Measurements from ENCODE around the gene MCCC2. TPM values are rescaled to one million over a fixed set of nuclear protein-coding genes. Genes with fewer than 3 reads are reported as not detected.

MCCC2 gene
- total RNA-seq, 2 experiments from 2014 or later, result 34.7 to 61.2 TPM

DNA sequence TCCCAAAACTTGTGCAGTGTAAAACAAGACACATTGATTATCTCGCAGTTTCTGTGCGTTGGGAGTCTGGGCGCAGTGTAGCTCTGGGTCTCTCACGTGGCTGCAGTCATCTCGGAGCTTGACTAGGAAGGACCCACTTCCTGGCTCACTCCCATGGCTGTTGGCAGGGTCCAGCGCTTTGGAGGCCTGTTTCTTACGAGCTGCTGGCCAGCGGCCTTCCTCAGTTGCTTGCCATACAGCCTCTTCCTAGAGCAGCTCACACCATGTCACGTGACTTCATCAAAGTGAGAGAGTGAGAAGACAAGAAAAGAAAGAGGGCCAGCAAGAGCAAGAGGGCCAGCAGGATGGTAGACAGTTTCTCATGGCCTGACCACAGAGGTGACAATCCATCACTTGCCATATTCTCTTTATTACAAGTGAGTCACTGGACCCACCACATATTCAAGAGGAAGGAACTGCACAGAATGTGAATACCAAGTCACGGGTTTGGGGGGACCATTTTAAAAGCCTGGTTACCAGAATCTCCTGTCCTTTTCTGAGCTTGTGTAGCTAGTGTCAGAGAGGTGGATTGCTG is 36.2 kb downstream of the MCCC2 start:
- no peak for TF ChIP-seq EZH2phosphoT487 (IDR thresholded peaks at IDR 0.05; ENCODE audit: borderline replicate concordance, low read depth, low read length)
- TF ChIP-seq, protein P1, sequence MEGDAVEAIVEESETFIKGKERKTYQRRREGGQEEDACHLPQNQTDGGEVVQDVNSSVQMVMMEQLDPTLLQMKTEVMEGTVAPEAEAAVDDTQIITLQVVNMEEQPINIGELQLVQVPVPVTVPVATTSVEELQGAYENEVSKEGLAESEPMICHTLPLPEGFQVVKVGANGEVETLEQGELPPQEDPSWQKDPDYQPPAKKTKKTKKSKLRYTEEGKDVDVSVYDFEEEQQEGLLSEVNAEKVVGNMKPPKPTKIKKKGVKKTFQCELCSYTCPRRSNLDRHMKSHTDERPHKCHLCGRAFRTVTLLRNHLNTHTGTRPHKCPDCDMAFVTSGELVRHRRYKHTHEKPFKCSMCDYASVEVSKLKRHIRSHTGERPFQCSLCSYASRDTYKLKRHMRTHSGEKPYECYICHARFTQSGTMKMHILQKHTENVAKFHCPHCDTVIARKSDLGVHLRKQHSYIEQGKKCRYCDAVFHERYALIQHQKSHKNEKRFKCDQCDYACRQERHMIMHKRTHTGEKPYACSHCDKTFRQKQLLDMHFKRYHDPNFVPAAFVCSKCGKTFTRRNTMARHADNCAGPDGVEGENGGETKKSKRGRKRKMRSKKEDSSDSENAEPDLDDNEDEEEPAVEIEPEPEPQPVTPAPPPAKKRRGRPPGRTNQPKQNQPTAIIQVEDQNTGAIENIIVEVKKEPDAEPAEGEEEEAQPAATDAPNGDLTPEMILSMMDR (conservative IDR thresholded peaks at IDR 0.05; ENCODE audit: low read length), result no peak
- Histone ChIP-seq H3K36me3 (ENCODE audit: insufficient read depth, low read length) (peaks cover 29% of the 10 kb centered on the region), H3K27ac (ENCODE audit: low read depth, low read length, poor library complexity, severe bottlenecking) (no peak overlapping the region), H3K9me3 (ENCODE audit: low read length) (no peaks in the 10 kb centered on the region), H3K4me3 (ENCODE audit: low read depth, low read length, poor library complexity, severe bottlenecking) (no peak overlapping the region), H3K79me2 (ENCODE audit: insufficient read depth, low read depth, low read length) (no peaks in the 10 kb centered on the region), H4K20me1 (ENCODE audit: insufficient read depth, low read length) (no peaks in the 10 kb centered on the region), H3K4me1 (ENCODE audit: insufficient read depth, low read length, poor library complexity, severe bottlenecking) (no peaks in the 10 kb centered on the region), H3K4me2 (ENCODE audit: low read length) (no peak overlapping the region), H2AFZ (ENCODE audit: low read length) (no peak overlapping the region), H3K9me2 (ENCODE audit: insufficient read depth, low read length) (no peaks in the 10 kb centered on the region)
- intact Hi-C loops (cut with micrococcal nuclease; ENCODE audit: unreplicated experiment), result no loop called here
- POLR2A ChIA-PET, result no interaction called here
- no TSS peak for BruUV-seq (replicated peaks)
- CTCF ChIA-PET (ENCODE audit: unreplicated experiment), result no interaction called here
- no peak for DNase-seq (ENCODE audit: low spot score)

DNA sequence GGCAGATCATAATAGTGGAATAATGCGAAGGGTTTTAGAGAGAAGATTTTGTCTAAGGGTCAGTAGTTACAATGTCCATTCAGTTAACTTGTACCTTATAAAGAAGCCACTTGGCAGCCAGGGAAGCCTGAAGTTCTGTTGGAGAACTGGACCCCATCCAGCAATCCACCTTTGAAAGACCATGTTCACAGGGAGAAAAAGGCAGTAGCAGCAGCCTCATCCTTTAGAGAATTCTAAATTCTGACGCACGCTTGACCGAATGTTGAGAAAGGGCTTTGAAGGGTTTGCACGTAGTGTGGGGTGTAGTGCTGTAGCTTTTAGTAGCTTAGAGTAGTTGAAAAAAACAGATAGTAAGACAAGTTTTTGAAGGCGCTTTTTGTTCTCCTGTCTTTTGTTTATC is 42.8 kb downstream of the MCCC2 start:
- Histone ChIP-seq H3K9me2 (ENCODE audit: insufficient read depth, low read length) (no peaks in the 10 kb centered on the region), H3K4me1 (ENCODE audit: insufficient read depth, low read length, poor library complexity, severe bottlenecking) (peaks cover 4% of the 10 kb centered on the region), H2AFZ (ENCODE audit: low read length) (no peak overlapping the region), H3K27ac (ENCODE audit: low read depth, low read length, poor library complexity, severe bottlenecking) (no peak overlapping the region), H3K4me3 (ENCODE audit: low read depth, low read length, poor library complexity, severe bottlenecking) (no peak overlapping the region), H3K9me3 (ENCODE audit: low read length) (no peaks in the 10 kb centered on the region), H3K36me3 (ENCODE audit: insufficient read depth, low read length) (peaks cover 39% of the 10 kb centered on the region), H3K79me2 (ENCODE audit: insufficient read depth, low read depth, low read length) (no peaks in the 10 kb centered on the region), H3K4me2 (ENCODE audit: low read length) (no peak overlapping the region), H4K20me1 (ENCODE audit: insufficient read depth, low read length) (no peaks in the 10 kb centered on the region)
- DNase-seq (ENCODE audit: low spot score), result no peak
- no TSS peak for BruUV-seq (replicated peaks)
- TF ChIP-seq, protein P1 (conservative IDR thresholded peaks at IDR 0.05; ENCODE audit: low read length), result no peak
- TF ChIP-seq EZH2phosphoT487 (IDR thresholded peaks at IDR 0.05; ENCODE audit: borderline replicate concordance, low read depth, low read length), result no peak
- intact Hi-C loops (cut with micrococcal nuclease; ENCODE audit: unreplicated experiment), result no loop called here
- ChIA-PET CTCF (ENCODE audit: unreplicated experiment) (no interaction called here), POLR2A (interaction anchor here (0.5 to 0.9 kb wide), 2 partner anchors 9 to 14 kb away, joined by 3 read pairs; no protein-coding TSS in a partner anchor)

DNA sequence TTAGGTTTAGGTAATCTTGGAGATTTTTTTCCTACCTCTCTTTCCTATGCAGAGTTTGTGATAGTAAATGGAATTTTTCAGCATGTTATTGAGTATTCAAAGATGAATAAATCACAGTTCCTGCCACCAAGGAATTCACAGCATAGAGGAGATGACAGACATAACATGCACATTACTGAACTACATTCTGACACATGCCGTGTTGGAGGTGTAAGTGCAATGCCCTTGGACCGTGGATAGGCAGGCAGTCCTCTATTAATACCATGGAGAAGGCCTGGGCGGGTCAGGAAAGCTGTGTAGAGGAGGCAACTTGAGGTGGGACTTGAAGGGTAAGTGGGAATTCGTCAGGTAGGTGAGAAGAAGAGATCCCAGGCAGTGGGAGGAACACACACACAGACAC is 43.9 kb downstream of the MCCC2 start:
- Histone ChIP-seq H3K4me2 (ENCODE audit: low read length) (no peak overlapping the region), H4K20me1 (ENCODE audit: insufficient read depth, low read length) (no peaks in the 10 kb centered on the region), H3K79me2 (ENCODE audit: insufficient read depth, low read depth, low read length) (no peaks in the 10 kb centered on the region), H3K4me3 (ENCODE audit: low read depth, low read length, poor library complexity, severe bottlenecking) (no peak overlapping the region), H3K9me2 (ENCODE audit: insufficient read depth, low read length) (no peaks in the 10 kb centered on the region), H3K36me3 (ENCODE audit: insufficient read depth, low read length) (peaks cover 48% of the 10 kb centered on the region), H3K27ac (ENCODE audit: low read depth, low read length, poor library complexity, severe bottlenecking) (no peak overlapping the region), H2AFZ (ENCODE audit: low read length) (no peak overlapping the region), H3K9me3 (ENCODE audit: low read length) (no peaks in the 10 kb centered on the region), H3K4me1 (ENCODE audit: insufficient read depth, low read length, poor library complexity, severe bottlenecking) (peaks cover 4% of the 10 kb centered on the region)
- CTCF ChIA-PET (ENCODE audit: unreplicated experiment), result no interaction called here
- no TSS peak for BruUV-seq (replicated peaks)
- TF ChIP-seq, protein P1 (conservative IDR thresholded peaks at IDR 0.05; ENCODE audit: low read length), result no peak
- no peak for DNase-seq (ENCODE audit: low spot score)
- intact Hi-C loops (cut with micrococcal nuclease; ENCODE audit: unreplicated experiment), result no loop called here
- POLR2A ChIA-PET, result no interaction called here
